HG02884 (cell line): ENCODE data around the gene PCBP3.

Source experiments
- ATAC-seq: cut with Tn5 transposase; IDR thresholded peaks from one replicate; pipeline ENCODE4 v1.9.1; 2021; ENCODE audit warnings: mild to moderate bottlenecking, moderate library complexity; ENCODE audit not compliant: unreplicated experiment

The PCBP3 gene

GRCh38 chr21:45900034-45900868 lies 256.7 kb downstream of the PCBP3 start:
- no peak for ATAC-seq

- no peak for ATAC-seq
Observed at GRCh38 chr21:45901061-45901690, 257.7 kb downstream of the PCBP3 start.

GRCh38 chr21:45902292-45902995 lies 258.9 kb downstream of the PCBP3 start:
- ATAC-seq = no peak

GRCh38 chr21:45905196-45905595 lies 261.7 kb downstream of the PCBP3 start:
- no peak for ATAC-seq

- ATAC-seq = no peak
Observed at GRCh38 chr21:45906196-45906805, 262.8 kb downstream of the PCBP3 start.

GRCh38 chr21:45906859-45907258 lies 263.3 kb downstream of the PCBP3 start:
- no peak for ATAC-seq

GRCh38 chr21:45908536-45909237 lies 265.2 kb downstream of the PCBP3 start:
- no peak for ATAC-seq

- ATAC-seq = no peak
Observed at GRCh38 chr21:45909238-45909988, 265.9 kb downstream of the PCBP3 start.

GRCh38 chr21:45910155-45910547 lies 266.6 kb downstream of the PCBP3 start:
- ATAC-seq = no peak

GRCh38 chr21:45910548-45911221 lies 267.2 kb downstream of the PCBP3 start:
- ATAC-seq = no peak

- no peak for ATAC-seq
Observed at GRCh38 chr21:45911806-45912325, 268.3 kb downstream of the PCBP3 start.

- no peak for ATAC-seq
Observed at GRCh38 chr21:45912611-45913417, 269.3 kb downstream of the PCBP3 start.

GRCh38 chr21:45913418-45913765 lies 269.9 kb downstream of the PCBP3 start:
- no peak for ATAC-seq

GRCh38 chr21:45913886-45914285 lies 270.4 kb downstream of the PCBP3 start:
- no peak for ATAC-seq

GRCh38 chr21:45914321-45914845 lies 270.9 kb downstream of the PCBP3 start:
- no peak for ATAC-seq

GRCh38 chr21:45916011-45916840 lies 272.7 kb downstream of the PCBP3 start:
- no peak for ATAC-seq

- no peak for ATAC-seq
Observed at GRCh38 chr21:45917241-45917640, 273.7 kb downstream of the PCBP3 start.
